ENCODE data around the gene NLRP12.
"Not testable (repeated sequence)": the region's sequence is repeated elsewhere in the genome, so short reads cannot be mapped to it uniquely, and the experiment has no call there.

Gene NLRP12

GRCh38 chr19:53782698-53783097, 41.4 kb downstream of the NLRP12 start:
- no peak for DNase-seq (ENCODE audit: low read depth, low spot score)

DNA sequence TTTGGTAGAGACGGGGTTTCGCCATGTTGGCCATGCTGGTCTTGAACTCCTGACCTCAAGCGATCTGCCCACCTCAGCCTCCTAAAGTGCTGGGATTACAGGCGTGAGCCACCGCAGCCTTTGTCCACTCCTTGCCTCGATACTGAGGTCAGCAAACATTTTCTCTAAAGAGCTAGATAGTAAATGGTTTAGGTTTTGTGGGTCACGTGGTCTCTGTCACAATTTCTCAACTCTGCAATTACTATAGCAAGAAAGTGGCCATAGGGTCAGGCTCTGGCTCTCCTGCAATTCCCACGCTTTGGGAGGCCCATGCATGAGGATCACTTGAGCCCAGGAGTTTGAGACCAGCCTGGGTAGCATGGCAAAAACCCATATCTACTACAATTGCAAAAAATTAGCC, 42.8 kb downstream of the NLRP12 start:
- DNase-seq (ENCODE audit: low read depth, low spot score) = not testable (repeated sequence)

GRCh38 chr19:53780506-53780905, 43.6 kb downstream of the NLRP12 start:
- DNase-seq (ENCODE audit: low read depth, low spot score) = no peak

DNA sequence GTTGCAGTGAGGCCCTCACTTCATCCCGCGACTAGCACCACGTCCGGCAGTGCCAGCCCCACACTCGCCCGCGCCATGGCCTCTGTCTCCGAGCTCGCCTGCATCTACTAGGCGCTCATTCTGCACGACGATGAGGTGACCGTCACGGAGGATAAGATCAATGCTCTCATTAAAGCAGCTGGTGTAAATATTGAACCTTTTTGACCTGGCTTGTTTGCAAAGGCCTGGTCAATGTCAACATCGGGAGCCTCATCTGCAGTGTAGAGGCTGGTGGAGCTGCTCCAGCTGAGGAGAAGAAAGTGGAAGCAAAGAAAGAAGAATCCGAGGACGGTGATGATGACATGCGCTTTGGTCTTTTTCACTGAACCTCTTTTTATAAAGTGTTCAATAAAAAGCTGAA, 48.6 kb downstream of the NLRP12 start:
- no peak for DNase-seq (ENCODE audit: low read depth, low spot score)

GRCh38 chr19:53774491-53774890, 49.6 kb downstream of the NLRP12 start:
- not testable (repeated sequence) for DNase-seq (ENCODE audit: low read depth, low spot score)

- no peak for DNase-seq (ENCODE audit: low read depth, low spot score)
Observed at GRCh38 chr19:53773999-53774398, 50.1 kb downstream of the NLRP12 start.

DNA sequence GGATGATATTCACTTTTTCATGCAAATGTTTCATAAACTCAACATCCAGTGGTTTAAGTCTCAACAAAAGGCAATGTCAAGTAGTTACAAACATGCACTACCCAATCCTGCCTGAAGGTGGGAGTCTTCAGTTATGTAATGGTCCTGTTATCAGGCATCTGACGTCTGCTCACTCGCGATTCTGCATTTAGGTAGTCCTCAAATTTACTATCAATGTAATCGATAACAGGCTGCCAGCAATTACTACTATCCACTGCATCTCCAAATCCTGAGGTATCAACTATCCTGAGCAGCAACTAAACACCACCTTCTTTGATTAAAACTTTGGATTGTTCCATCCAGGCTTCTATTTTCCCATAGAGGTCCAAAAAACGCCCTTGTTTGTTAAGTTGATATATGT, 51.2 kb downstream of the NLRP12 start:
- peak; percentile 3 for DNase-seq (ENCODE audit: low read depth, low spot score)

- no peak for DNase-seq (ENCODE audit: low read depth, low spot score)
Observed at GRCh38 chr19:53771144-53771543, 53.0 kb downstream of the NLRP12 start.

DNA sequence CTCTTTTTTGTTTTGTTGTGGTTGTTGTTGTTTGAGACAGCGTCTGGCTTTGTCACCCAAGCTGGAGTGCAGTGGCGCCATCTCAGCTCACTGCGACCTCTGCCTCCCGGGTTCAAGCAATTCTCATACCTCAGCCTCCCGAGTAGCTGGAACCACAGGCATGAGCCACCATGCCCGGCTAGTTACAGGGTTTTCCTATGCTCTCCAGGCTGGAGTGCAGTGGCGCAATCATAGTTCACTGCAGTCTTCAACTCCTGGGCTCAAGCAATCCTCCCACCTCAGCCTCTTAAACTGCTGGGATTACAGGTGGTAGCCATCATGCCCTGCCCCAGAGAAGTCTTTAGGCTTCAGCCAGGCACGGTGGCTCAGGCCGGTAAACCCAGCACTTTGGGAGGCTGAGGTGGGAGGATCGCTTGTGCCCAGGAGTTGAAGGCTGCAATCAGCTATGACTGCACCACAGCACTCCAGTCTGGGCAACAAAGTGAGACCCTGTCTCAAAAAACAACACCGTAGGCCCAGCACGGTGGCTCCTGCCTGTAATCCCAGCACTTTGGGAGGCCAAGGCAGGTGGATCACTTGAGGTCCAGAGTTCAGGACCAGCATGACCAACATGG, 54.3 kb downstream of the NLRP12 start:
- not testable (repeated sequence) for DNase-seq (ENCODE audit: low read depth, low spot score)

GRCh38 chr19:53768401-53768800, 55.7 kb downstream of the NLRP12 start:
- DNase-seq (ENCODE audit: low read depth, low spot score) = no peak

GRCh38 chr19:53758991-53759390, 65.1 kb downstream of the NLRP12 start:
- DNase-seq (ENCODE audit: low read depth, low spot score) = not testable (repeated sequence)
